HK-2 (cell line): ENCODE results near the gene TBC1D5.
"Not testable (repeated sequence)": the region's sequence is repeated elsewhere in the genome, so short reads cannot be mapped to it uniquely, and the experiment has no call there.

Experiments used
- DNase-seq: peaks from one replicate; pipeline ENCODE4 v3.0.0-alpha.2; 2018; ENCODE audit not compliant: unreplicated experiment

TBC1D5 gene

DNA sequence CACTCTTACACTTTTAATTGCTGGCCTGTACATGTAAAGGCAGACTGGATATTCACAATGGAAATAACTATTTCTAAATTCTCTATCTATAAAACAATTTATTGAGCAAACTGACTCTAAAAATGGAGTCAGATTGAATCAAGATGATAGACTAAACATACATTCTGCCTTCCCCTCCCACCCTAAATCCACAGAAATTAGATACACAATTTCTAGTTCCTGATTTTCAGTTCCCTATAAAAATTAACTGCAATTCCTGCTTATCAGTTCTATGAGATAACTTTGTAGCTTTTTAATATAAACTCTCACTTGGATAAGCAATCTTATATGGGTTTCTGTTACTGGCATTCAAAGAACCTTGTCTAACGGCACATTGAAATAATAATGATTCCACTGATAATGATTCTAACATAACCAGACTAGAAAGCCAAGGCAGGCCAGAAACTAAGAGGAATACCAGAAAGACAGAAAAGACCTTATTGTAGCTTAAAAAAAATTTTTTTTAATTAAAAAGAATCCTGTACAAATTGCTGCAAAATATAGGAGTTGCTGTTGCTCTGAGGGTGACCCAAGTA is 33.1 kb downstream of the TBC1D5 start:
- DNase-seq, result no peak

DNA sequence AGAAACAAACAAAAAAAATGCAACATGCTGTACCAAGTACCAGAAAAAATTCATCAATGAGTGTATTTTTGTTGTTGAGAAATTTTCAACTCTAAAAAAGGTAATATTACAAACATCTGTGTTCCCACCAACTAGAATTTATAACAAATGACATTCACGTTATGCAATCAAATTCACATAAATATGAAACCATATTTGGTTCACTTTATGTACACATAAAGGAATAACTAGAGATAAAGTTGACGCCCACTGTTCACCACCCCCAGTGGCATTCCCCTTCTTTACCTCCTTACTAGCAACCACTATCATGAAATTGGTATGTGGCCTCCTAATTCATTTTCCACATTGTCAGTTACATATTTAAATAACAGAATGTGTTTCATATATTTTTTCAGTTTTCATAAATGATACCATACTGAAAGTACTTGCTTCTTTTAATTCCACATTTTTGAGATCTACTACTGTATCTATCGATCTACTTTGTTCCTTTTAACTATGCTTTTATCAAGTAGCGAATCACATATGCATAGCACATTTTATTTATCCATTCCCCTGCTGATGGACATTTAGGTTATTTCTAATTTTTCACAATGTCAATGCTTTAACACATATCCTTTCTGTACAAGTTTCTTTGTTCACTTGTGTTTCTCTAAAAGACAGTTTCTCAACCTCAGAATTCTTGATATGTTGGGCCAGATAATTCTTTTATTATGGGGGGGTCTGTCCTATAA is 34.5 kb downstream of the TBC1D5 start:
- no peak for DNase-seq

DNA sequence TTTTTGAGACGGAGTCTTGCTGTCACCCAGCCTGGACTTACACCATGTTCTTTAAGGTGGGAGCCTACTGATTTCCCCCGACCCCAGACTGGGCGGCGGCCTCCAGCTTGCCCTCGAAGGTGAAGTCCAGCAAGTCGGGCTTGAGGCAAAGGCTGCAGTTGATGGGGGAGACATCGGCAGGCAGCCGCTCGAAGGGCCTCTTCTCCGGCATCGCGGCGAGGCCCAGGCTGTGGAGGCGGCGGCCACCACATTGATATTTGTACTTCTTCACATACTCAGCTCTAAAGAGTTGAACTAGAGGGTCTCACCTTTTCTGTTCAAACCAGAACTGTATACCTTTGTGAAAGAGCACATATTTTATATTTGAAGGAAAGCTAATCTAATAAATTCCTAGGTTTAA is 36.4 kb downstream of the TBC1D5 start:
- not testable (repeated sequence) for DNase-seq

DNA sequence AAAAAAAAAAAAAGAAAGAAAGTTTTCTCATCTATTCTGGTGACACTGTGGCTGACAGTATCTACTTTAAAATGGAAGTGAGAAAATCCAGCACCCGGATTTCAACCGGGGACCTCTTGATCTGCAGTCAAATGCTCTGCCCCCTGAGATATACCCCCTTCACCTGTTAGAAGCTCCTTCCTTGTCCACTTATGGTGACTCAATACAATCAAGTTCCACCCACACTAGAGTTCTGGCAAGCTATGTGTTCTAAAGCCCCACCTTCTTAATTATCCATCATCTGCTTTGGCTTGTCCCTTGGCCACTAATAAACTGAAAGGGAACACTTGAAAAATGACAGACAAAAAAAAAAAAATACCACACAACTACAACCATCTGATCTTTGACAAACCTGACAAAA is 42.6 kb downstream of the TBC1D5 start:
- DNase-seq, result not testable (repeated sequence)

DNA sequence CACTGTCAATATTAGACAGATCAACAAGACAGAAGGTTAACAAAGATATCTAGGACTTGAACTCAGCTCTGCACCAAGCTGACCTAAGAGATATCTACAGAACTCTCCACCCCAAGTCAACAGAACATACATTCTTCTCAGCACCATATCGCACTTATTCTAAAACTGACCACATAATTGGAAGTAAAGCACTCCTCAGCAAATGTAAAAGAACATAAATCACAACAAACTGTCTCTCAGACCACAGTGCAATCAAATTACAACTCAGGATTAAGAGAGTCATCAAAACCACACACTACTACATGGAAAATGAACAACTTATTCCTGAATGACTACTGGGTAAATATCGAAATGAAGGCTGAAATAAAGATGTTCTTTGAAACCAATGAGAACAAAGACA is 46.8 kb downstream of the TBC1D5 start:
- DNase-seq, result not testable (repeated sequence)

DNA sequence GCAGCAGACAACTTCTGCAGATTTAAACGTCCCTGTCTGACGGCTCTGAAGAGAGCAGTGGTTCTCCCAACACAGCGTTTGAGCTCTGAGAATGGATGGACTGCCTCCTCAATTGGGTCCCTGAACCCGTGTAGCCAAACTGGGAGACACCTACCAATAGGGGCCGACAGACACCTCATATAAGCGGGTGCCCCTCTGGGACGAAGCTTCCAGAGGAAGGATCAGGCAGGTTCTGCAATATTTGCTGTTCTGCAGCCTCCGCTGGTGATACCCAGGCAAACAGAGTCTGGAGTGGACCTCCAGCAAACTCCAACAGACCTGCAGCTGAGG is 48.8 kb downstream of the TBC1D5 start:
- DNase-seq, result not testable (repeated sequence)

DNA sequence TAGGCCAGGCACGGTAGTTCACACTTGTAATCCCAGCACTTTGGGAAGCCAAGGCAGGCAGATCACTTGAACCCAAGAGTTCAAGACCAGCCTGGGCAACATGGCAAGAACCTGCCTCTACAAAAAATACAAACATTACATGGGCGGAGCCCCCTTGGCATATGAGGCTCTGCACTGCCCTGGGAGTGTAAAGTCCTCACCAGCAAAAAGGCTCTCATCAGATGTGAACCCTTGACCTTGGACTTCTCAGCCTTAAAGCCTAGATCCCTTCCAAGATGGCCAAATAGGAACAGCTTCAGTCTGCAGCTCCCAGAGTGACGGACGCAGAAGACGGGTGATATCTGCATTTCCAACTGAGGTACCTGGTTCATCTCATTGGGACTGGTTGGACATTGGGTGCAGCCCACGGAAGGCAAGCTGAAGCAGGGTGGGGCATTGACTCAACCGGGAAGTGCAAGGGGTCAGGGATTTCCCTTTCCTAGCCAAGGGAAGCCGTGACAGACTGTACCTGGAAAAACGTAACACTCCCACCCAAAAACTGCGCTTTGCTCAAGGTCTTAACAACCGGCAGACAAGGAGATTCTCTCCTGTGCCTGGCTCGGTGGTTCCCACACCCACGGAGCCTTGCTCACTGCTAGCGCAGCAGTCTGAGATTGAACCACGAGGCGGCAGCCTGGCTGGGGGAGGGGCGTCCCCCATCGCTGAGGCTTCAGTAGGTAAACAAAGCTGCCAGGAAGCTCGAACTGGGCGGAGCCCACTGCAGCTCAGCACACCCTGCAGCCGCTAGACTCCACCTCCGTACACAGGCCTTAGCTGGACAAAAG is 49.4 kb downstream of the TBC1D5 start:
- not testable (repeated sequence) for DNase-seq

DNA sequence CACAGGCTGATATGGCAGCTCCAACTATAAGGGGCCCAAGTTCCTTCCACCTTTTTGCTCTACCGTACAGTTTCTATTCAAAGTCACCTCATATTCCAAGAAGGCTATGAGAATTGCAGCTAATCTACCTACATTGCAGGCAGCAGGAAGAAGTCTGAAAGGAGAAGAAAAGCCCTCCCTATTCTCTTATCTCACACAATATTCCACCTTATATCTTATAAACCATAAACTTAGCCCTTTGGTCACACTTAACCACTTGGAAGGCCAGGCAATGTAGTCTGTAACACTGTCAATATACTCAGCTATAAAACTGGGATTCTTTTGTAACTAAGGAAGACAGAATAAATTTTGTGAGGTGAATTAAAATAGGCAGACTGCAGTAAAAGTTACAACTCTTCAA is 54.9 kb downstream of the TBC1D5 start:
- no peak for DNase-seq

DNA sequence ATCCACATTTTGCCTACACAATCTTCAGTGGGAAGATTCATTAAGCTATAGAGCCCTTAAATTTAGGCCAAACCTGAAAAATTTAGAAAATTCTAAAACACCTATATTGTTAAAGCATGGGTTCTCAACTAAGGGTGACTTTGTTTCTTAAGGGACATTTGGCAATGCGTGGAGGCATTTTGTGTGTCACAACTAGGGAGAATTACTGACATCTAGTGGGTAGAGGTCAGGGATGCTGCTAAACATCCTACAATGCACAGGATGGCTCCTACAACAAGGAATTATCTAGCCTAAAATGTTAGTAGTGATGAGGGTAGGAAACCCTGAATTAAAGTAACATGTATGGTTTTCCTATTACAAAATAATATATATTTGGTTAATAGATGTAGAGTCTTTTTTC is 55.8 kb downstream of the TBC1D5 start:
- DNase-seq, result no peak

DNA sequence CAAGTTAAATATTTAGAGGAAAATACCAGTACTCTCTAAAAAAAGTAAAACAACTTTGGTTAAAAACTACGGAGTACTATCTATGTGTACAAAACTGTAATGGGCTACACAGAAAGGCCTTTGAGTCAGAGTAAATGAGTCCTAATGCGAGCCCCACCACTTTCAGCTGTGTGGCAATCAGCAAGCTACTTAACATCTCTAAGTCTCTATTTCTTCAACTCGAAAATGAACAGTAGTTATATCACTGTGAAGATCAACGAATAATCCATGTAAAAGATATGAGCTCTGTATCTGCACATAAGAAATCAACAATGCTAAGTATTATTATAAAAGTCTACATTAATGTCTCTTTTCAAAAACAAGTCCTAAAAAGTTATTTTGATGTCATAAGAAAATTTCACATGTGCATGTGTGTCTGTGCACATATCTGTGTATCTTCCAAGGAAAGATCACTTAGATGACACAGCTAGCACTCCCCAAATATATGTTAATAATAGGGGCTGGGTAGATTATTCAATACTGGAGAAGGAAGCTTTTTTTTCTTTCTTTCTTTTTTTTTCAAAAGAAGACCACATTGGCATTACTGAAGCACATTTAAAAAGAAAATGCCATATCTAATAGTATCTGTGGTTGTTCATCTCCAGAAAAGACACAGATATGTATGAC is 58.8 kb downstream of the TBC1D5 start:
- no peak for DNase-seq

DNA sequence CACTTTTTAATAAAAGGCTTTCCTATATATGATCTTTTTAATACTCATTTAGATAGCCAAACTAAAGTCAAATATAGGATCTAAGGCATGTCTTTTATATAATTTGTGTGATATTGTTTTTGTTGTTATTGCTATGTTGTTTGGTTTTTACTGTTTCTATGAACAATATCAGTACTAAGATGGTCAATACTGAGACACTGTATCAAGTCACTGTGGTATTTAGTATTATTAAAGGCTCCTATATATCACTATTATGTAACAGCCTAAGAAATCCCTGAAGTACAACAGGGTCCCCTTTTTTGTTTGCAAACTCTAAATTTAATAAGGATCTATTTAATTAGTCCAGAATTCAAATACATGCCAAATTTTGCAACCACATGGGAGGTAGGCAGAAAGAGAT is 61.9 kb downstream of the TBC1D5 start:
- DNase-seq, result no peak

DNA sequence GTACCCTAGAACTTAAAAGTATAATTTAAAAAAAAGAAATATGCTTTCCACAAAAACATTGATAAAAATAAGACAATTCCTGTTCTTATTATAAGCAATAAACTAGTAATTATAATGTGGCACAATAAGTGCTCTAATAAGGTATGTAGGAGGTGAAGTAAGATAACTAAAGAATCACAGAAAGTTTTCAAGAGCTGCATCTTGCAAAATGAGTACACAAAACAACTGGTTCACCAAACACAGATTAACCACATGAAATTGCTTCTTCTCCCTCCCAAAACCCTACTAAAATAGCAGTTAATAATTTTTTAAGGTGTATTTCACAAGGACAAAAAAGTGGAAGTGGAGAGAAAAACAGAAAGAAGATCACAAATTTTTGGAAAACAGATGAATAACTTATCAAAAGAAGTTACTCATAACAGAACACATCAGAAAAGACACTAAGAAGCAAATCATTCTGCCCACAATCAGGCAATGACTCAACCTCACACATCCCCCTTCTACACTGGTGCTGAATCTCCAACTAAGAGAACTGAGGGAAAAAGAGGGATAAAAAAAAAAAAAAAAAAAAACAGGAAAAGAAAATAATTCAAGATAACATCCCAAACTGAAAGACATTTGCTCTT is 64.2 kb downstream of the TBC1D5 start:
- DNase-seq, result no peak

DNA sequence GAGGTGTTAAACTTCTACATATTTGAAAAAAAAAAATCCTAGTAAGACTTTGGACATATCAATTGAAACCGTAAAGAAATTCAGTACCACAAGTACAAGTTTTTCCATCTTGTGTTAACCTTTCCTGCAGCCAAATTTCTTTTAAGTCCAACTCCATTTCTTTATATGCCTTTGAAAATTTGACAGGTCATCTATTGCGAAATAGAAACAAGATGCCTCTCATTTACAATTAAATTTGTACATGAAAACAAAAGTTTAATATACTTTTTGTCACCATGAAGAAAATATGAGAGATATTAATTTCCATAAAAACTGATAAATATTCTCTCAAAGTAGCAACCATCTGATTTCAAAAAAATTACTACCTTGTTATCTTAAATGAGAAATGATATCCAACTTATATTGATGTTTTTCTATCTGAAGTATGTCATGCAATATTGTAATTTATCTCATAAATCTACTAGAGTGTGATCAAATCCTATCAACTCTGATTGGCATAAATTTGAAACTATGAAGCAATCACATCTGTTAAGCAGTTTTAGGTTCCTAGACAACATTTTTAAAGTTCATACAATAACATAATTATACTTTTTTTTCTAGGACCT is 68.2 kb downstream of the TBC1D5 start:
- DNase-seq, result no peak

DNA sequence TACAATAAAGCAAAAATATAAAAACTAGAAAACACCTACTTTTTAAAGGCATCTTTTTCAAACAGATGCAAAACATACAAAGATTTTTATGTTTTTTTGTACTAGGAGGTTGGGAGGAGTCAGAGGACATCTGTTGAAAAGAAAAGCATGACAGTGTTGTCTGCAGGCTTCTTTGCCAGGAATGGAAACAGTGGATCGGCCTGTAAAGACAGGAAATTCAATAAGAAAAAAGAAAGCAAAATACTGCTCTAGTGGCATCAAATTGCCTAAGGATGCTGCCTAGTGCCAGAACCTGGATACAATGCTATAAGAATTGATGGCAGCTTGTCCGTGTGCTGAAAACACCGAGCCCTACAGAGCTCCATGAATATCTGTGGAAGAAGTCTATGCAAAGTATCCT is 69.9 kb downstream of the TBC1D5 start:
- no peak for DNase-seq

DNA sequence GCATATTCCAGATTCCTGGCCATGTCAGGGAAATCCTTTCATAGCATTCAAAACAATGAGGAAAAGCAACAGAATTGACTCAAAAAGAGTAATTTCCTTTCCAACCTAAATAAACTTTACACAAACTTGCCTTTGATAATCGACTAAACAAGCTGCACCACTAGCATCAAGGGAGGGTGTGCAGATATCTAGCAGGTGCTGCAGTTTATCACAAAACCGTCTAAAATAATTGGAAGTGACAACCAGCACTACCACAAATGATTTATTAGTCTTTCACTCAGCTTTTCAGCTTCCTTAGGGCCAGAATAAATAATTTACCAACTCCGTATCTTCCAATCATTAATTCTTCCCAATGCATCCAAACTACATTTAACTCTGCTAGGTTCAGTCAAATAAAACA is 71.7 kb downstream of the TBC1D5 start:
- no peak for DNase-seq

DNA sequence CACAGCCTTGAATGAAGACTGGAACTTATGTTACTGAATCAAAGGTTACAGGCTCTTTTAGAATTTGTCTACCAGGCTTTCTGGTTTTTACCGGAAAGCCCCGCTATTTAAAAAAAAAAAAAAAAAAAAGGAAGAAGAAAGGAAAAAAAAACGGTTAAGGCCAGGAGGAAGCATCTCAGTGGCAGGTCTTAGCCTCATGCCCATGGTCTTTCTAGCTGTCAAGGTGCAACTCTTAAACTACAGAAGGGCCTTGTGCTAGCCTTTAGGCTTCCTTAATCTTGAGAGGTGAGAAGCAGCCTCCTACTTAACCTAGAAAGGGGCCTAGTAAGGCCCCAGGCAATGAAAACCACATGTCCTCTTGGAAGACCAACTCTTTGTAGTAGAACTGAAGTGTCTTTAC is 77.5 kb downstream of the TBC1D5 start:
- DNase-seq, result no peak

DNA sequence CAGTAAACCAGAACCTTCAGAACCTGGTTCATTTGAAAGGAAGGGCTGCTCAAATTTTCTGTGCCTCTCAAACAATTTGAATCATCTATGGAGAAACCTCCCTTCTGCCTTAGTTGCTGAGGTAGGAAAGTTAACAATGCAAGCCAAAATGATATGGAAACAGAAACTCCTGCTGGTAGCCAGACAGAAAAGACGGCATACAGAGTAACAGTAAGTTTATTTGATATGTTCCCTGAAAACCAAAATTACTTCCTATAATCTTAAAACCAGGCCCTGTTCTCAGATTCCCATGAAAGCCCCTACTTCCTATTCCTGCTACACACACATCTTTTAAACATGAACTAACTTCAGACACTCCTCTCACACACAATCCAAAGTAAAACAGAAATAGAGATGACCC is 86.2 kb downstream of the TBC1D5 start:
- no peak for DNase-seq

DNA sequence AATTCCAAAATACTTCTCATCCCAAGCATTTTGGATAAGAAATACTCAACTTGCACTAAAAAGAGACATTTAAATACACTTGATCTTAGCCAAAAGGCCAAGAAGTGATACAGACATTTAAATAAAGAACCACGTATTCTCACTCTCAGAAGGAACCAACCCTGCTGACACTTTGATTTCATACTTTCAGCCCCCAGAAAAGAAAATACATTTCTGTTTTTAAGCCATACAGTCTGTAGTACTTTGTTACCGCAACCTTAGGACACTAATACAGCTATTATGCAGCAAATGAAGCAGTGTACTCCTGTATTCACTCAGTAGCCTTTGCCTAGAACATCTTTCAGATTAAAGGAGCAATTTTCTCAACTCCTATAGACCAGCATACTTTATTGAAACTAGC is 86.7 kb downstream of the TBC1D5 start:
- no peak for DNase-seq

DNA sequence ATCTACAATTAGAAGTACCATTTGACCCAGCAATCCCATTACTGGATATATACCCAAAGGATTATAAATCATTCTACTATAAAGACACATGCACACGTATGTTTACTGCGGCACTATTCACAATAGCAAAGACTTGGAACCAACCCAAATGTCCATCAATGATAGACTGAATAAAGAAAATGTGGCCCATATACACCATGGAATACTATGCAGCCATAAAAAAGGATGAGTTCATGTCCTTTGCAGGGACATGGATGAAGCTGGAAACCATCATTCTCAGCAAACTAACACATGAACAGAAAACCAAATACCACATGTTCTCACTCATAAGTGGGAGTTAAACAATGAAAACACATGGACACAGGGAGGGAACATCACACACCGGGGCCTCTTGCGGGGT is 92.7 kb downstream of the TBC1D5 start:
- DNase-seq, result not testable (repeated sequence)

DNA sequence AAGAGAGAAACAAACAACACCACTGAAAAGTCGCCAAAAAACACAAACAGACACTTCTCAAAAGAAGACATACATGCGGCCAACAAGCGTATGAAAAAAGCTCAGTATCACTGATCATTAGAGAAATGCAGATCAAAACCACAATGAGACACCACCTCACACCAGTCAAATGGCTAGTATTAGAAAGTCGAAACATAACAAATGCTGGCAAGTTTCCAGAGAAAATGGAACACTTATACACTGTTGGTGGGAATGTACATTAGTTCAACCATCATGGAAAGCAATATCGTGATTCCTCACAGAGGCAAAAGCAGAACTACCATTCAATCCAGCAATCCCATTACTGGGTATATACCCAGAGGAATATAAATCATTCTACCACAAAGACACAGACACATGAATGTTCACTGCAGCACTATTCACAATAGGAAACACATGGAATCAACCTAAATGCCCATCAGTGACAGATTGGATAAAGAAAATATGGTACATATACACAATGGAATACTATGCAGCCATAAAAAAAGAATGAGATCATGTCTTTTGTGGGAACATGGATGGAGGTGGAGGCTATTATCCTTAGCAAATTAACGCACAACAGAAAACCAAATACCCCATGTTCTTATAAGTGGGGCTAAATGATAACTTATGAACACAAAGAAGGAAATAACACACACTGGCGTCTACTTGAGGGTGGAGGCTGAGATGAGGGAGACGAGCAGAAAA is 93.6 kb downstream of the TBC1D5 start:
- not testable (repeated sequence) for DNase-seq
